ENCODE data around the gene TBL1X.

DNA sequence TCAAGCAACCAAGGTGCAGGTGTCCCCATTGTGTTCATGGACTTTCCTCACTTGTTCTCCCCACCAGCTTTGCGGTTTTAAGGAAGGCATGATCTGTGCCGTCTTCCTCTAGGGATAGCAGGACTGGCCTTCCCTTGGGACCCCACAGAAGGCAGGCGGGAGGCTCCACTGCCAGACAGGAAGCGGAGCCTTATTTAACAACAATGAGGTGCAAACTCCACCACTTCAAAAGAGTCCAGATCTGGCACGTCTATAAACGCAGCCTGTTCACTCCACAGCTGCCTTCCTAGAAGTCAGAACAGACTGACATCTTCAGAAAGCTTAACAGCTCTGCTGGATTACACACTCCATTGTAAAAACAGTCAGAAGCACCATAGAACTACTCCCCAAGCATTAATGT lies 302.5 kb downstream of the TBL1X start:
- TF ChIP-seq, protein P1, sequence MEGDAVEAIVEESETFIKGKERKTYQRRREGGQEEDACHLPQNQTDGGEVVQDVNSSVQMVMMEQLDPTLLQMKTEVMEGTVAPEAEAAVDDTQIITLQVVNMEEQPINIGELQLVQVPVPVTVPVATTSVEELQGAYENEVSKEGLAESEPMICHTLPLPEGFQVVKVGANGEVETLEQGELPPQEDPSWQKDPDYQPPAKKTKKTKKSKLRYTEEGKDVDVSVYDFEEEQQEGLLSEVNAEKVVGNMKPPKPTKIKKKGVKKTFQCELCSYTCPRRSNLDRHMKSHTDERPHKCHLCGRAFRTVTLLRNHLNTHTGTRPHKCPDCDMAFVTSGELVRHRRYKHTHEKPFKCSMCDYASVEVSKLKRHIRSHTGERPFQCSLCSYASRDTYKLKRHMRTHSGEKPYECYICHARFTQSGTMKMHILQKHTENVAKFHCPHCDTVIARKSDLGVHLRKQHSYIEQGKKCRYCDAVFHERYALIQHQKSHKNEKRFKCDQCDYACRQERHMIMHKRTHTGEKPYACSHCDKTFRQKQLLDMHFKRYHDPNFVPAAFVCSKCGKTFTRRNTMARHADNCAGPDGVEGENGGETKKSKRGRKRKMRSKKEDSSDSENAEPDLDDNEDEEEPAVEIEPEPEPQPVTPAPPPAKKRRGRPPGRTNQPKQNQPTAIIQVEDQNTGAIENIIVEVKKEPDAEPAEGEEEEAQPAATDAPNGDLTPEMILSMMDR (IDR thresholded peaks at IDR 0.05; ENCODE audit: extremely low read depth in 1 of 2, insufficient read depth in 1 of 2, low read depth in 1 of 2, low read length in 2 of 2) = no peak
- no peak for TF ChIP-seq MYC (IDR thresholded peaks at IDR 0.05; ENCODE audit: low read depth, low read length)
- no peak for TF ChIP-seq POLR2A (IDR thresholded peaks at IDR 0.05; ENCODE audit: low read depth, low read length)
- no peak for TF ChIP-seq POLR2AphosphoS5 (IDR thresholded peaks at IDR 0.05; ENCODE audit: insufficient read depth, low read depth, low read length)
- no peak for TF ChIP-seq EZH2 (IDR thresholded peaks at IDR 0.05; ENCODE audit: borderline replicate concordance, low read depth, low read length, severe bottlenecking)
- TF ChIP-seq MAX (IDR thresholded peaks at IDR 0.05; ENCODE audit: insufficient read depth, insufficient read length) = no peak
- TF ChIP-seq FOS (IDR thresholded peaks at IDR 0.05; ENCODE audit: borderline replicate concordance, insufficient read depth, low read length) = no peak
- no peak for TF ChIP-seq GATA2 (IDR thresholded peaks at IDR 0.05; ENCODE audit: insufficient read depth, insufficient read length, low read depth, low read length)
- TF ChIP-seq JUN (IDR thresholded peaks at IDR 0.05; ENCODE audit: borderline replicate concordance, insufficient read depth, insufficient read length, low read depth) = no peak

All from endothelial cell of umbilical vein (primary cell).